Stimulated activated effector memory CD8-positive, alpha-beta T cell treated with anti-CD3 and anti-CD28 coated beads, Interleukin-12 subunit alpha, Interleukin-12 subunit beta, amount 100 ng/mL, for 72 hours (primary cell): ENCODE results near the gene TRIO.
"Not testable (repeated sequence)": the region's sequence is repeated elsewhere in the genome, so short reads cannot be mapped to it uniquely, and the experiment has no call there.

Experiments
- ATAC-seq: fragments of 150-1000 bp; cut with Tn5 transposase; 2 replicates; pipeline ENCODE4 v1.10.0; 2021
- DNase-seq, 2 donors: peaks; one replicate each; pipeline ENCODE4 v3.0.0; 2021 to 2022; ENCODE audit warnings: low spot score in 2 of 2
- H3K27ac Mint-ChIP-seq: one replicate; pipeline ENCODE4 v1.8.0; 2022; ENCODE audit warnings: mild to moderate bottlenecking, mixed read lengths
- H3K36me3 Mint-ChIP-seq: one replicate; pipeline ENCODE4 v1.8.0; 2022; ENCODE audit warnings: mild to moderate bottlenecking, mixed read lengths
- H3K4me1 Mint-ChIP-seq: one replicate; pipeline ENCODE4 v1.8.0; 2022; ENCODE audit warnings: mixed read lengths
- H3K4me3 Mint-ChIP-seq: one replicate; pipeline ENCODE4 v1.8.0; 2022; ENCODE audit warnings: mild to moderate bottlenecking, mixed read lengths
- H3K9me3 Mint-ChIP-seq: one replicate; pipeline ENCODE4 v1.8.0; 2022; ENCODE audit warnings: mixed read lengths

TRIO gene

GRCh38 chr5:14374100-14374499 lies 231.0 kb downstream of the TRIO start:
- Mint-ChIP-seq H3K27ac (no peak overlapping the region), H3K36me3 (peaks cover 11% of the 10 kb centered on the region), H3K4me1 (no peaks in the 10 kb centered on the region), H3K9me3 (no peaks in the 10 kb centered on the region), H3K4me3 (no peak overlapping the region)
- ATAC-seq (no peak), DNase-seq (no peak)

DNA sequence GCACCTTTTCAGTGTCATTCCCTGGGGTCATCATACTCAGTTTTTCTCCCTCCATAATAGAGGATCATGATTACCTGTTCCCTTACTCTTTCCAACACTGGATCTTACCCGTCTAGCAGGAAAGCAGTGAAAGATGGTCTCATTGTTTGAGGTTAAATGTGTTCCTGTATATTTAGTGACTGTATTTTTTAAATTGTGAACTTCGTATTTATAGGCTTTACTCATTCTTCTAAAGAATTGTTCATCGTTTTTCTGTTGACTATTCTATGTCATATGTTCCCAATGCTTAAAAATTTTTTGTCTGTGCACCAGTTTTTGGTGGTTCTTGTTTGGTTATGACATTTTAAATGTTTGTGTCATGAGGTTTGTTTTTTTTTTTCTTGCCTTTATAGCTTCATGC lies 233.6 kb downstream of the TRIO start:
- no peak overlapping the region for H3K4me3 Mint-ChIP-seq
- no peak overlapping the region for H3K27ac Mint-ChIP-seq
- H3K36me3 Mint-ChIP-seq, result peaks cover 6% of the 10 kb centered on the region
- DNase-seq (no peak), ATAC-seq (no peak)
- no peaks in the 10 kb centered on the region for H3K9me3 Mint-ChIP-seq
- H3K4me1 Mint-ChIP-seq, result no peaks in the 10 kb centered on the region

GRCh38 chr5:14379739-14380497 lies 236.8 kb downstream of the TRIO start:
- Mint-ChIP-seq H3K27ac (no peak overlapping the region), H3K9me3 (no peaks in the 10 kb centered on the region), H3K4me1 (peaks cover 4% of the 10 kb centered on the region), H3K36me3 (peaks cover 6% of the 10 kb centered on the region), H3K4me3 (no peak overlapping the region)
- DNase-seq, result no peak
- ATAC-seq, result no peak

DNA sequence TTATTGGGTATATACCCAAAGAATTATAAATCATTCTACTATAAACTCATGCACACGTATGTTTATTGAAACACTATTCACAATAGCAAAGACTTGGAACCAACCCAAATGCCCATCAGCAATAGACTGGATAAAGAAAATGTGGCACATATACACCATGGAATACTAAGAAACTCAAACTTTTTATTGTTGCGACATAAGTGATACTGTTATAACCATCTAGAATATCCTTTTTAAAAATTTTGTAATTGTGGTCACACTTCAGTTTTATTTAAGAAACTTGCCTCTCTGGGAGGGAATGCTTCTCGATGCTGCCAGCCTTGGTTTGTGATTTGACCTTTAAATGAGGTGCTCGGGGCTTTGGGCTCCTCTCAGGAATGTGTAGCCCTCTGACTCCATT lies 237.6 kb downstream of the TRIO start:
- Mint-ChIP-seq H3K4me3 (no peak overlapping the region), H3K4me1 (peaks cover 8% of the 10 kb centered on the region), H3K27ac (no peak overlapping the region), H3K36me3 (peaks cover 6% of the 10 kb centered on the region), H3K9me3 (no peaks in the 10 kb centered on the region)
- DNase-seq, result no peak
- no peak for ATAC-seq

- Mint-ChIP-seq H3K27ac (no peak overlapping the region), H3K36me3 (peaks cover 6% of the 10 kb centered on the region), H3K4me1 (peaks cover 8% of the 10 kb centered on the region), H3K4me3 (no peak overlapping the region), H3K9me3 (no peaks in the 10 kb centered on the region)
- ATAC-seq (no peak), DNase-seq (no peak)
Observed at GRCh38 chr5:14382640-14383039, 239.5 kb downstream of the TRIO start.

- no peak for DNase-seq
- Mint-ChIP-seq H3K27ac (no peak overlapping the region), H3K4me1 (peaks cover 8% of the 10 kb centered on the region), H3K9me3 (no peaks in the 10 kb centered on the region), H3K36me3 (peaks cover 6% of the 10 kb centered on the region), H3K4me3 (no peak overlapping the region)
- no peak for ATAC-seq
Observed at GRCh38 chr5:14383923-14384322, 240.8 kb downstream of the TRIO start.

DNA sequence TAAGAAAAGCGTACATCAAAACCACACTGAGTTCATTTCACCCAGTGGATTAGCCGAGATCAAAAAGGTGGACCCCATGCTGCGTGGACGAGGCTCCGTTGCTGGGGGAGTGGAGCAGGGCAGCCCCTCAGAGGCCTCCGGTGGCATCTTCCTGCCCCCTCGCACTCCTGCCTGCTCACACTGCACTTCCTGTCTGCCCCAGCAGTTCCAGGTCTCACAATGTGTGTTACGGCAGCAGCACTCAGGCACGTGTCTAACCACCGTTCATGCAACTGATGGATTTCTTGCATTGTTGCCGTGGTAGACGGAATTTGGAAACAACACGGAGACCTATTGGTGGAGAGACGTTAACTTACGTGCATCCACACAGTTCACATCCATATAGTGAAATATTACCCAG lies 241.9 kb downstream of the TRIO start:
- Mint-ChIP-seq H3K4me3 (no peak overlapping the region), H3K4me1 (peaks cover 8% of the 10 kb centered on the region), H3K9me3 (no peaks in the 10 kb centered on the region), H3K27ac (no peak overlapping the region), H3K36me3 (peaks cover 6% of the 10 kb centered on the region)
- ATAC-seq (no peak), DNase-seq (no peak)

DNA sequence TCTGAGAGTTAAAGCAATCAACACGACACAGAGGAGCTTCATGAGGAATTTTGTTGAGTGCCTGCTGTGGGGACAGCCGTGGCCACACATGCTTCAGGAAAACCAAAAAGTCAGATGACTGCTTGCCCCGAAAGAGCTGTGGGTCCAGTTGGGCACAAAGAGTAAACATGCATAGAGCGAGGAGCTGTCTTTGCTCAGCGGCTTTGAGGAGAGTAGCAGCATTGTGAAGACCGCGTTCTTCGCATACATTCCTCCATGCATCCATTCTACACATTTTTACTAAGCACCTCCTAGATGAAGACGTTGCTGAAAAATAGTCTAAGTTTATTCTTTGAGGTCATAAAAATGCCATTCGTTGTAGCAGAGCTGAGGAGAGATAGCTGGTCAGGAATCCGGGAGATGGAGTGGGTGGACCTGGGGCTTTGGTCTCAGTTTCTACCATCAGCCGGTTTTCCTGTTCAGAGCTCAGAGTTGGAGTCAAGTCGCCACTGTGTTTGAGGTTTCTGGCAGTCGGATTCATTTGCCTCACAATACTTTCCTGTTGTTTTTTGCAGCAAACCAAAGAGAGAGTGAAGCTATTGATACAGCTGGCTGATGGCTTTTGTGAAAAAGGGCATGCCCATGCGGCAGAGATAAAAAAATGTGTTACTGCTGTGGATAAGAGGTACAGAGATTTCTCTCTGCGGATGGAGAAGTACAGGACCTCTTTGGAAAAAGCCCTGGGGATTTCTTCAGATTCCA lies 243.9 kb downstream of the TRIO start:
- peaks cover 8% of the 10 kb centered on the region for H3K4me1 Mint-ChIP-seq
- no peaks in the 10 kb centered on the region for H3K9me3 Mint-ChIP-seq
- ATAC-seq (no peak), DNase-seq (no peak)
- H3K36me3 Mint-ChIP-seq, result no peaks in the 10 kb centered on the region
- no peak overlapping the region for H3K4me3 Mint-ChIP-seq
- no peak overlapping the region for H3K27ac Mint-ChIP-seq

DNA sequence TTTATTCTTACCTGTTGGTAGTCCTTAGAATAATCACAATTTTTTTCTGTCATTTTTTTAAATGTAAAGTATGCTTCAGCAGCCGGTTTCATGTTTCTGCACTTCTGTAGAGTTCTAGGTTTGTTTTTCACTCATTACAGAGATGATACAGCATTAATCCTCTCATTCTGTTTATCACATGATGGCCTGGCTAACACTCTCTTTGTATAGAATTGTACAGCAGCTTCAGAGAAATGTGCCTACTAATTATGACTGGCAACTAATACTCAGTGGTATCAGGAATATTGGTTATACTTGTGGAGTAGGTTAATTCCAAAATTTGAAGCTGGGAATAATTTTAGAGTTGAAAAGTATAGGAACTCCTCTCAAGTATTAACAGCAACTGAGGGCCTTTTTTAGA lies 245.6 kb downstream of the TRIO start:
- Mint-ChIP-seq H3K36me3 (no peaks in the 10 kb centered on the region), H3K4me3 (no peak overlapping the region), H3K27ac (no peak overlapping the region)

DNA sequence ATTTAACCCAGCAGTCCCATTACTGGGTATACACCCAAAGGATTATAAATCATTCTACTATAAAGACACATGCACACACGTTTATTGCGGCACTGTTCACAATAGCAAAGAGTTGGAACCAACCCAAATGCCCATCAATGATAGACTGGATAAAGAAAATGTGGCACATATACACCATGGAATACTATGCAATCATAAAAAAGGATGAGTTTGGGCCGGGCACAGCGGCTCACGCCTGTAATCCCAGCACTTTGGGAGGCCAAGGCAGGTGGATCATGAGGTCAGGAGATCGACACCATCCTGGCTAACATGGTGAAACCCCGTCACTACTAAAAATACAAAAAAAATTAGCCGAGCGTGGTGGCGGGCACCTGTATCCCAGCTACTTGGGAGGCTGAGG lies 249.4 kb downstream of the TRIO start:
- not testable (repeated sequence) for H3K36me3 Mint-ChIP-seq, H3K4me1 Mint-ChIP-seq

More for the DNA sequence above, 245.6 kb downstream of the TRIO start:
- Mint-ChIP-seq H3K4me1 (peaks cover 8% of the 10 kb centered on the region), H3K9me3 (no peaks in the 10 kb centered on the region)
- DNase-seq (no peak), ATAC-seq (no peak)

GRCh38 chr5:14394365-14394764 lies 251.2 kb downstream of the TRIO start:
- no peaks in the 10 kb centered on the region for H3K36me3 Mint-ChIP-seq

More for the DNA sequence above, 249.4 kb downstream of the TRIO start:
- not testable (repeated sequence) for H3K27ac Mint-ChIP-seq, H3K9me3 Mint-ChIP-seq, DNase-seq, H3K4me3 Mint-ChIP-seq, ATAC-seq

DNA sequence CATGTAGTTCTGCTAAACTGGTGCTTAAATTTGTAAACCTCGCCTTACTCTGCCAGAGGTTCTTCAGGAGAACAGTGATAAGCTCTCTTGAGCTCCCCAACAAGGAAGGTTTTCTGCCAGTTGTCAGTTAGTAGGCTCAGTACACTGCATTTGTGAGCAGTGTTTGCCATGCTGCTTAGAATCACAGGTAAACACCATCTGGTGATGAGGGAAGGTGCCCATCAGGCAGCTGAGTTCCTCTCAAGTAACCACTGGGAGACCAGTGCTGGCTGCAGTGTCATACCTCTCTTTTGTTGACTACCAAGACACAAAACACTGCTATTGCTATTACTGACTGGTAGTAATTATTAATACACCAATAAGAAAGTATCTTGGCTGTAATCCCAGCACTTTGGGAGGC lies 252.3 kb downstream of the TRIO start:
- H3K9me3 Mint-ChIP-seq, result no peaks in the 10 kb centered on the region
- H3K36me3 Mint-ChIP-seq, result no peaks in the 10 kb centered on the region

More at GRCh38 chr5:14394365-14394764, 251.2 kb downstream of the TRIO start:
- H3K4me1 Mint-ChIP-seq, result no peaks in the 10 kb centered on the region
- H3K9me3 Mint-ChIP-seq, result no peaks in the 10 kb centered on the region
- H3K27ac Mint-ChIP-seq, result no peak overlapping the region
- no peak overlapping the region for H3K4me3 Mint-ChIP-seq
- ATAC-seq, result no peak
- no peak for DNase-seq

DNA sequence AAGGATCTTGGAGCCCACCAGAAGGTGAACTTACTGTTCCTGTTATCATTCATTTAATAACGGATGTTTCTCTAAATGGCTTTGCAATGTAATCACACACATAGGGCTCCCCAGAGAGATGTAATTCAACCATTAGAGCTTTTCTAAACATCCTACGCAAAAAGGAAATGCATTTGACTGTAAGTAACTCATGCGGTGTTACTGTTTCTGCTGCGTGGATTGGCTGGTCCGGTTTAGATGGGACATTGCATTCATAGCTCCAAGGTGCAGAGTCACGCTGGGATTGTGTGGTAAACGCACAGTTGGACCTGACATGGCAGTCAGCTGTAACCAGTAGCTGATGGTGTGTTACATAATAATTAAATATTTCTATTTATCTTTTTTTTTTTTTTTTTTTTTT lies 252.9 kb downstream of the TRIO start:
- no peaks in the 10 kb centered on the region for H3K36me3 Mint-ChIP-seq
- no peak overlapping the region for H3K4me3 Mint-ChIP-seq

More for the DNA sequence above, 252.3 kb downstream of the TRIO start:
- Mint-ChIP-seq H3K4me1 (no peaks in the 10 kb centered on the region), H3K27ac (no peak overlapping the region), H3K4me3 (no peak overlapping the region)
- ATAC-seq, result no peak
- DNase-seq, result no peak

DNA sequence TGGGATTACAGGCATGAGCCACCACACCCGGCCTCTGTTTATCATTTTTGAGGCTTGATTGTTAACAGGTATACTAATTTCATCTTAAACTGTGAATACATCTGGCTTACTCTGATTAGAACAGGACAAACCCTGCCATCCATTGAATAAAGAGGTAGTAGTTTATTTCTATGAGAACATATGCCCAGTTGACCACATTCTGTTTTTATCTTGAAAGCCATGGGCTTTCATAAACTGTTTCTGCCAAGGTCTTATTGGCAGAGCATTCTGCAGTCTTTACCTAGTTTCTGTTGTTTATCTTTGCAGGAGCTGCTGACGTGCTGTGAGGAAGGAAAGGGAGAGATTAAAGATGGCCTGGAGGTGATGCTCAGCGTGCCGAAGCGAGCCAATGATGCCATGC lies 253.6 kb downstream of the TRIO start:
- Mint-ChIP-seq H3K4me1 (no peaks in the 10 kb centered on the region), H3K36me3 (no peaks in the 10 kb centered on the region), H3K9me3 (no peaks in the 10 kb centered on the region), H3K4me3 (no peak overlapping the region), H3K27ac (no peak overlapping the region)
- no peak for DNase-seq
- no peak for ATAC-seq

More for the DNA sequence above, 252.9 kb downstream of the TRIO start:
- no peak for DNase-seq
- Mint-ChIP-seq H3K9me3 (no peaks in the 10 kb centered on the region), H3K27ac (no peak overlapping the region), H3K4me1 (no peaks in the 10 kb centered on the region)
- ATAC-seq, result no peak

DNA sequence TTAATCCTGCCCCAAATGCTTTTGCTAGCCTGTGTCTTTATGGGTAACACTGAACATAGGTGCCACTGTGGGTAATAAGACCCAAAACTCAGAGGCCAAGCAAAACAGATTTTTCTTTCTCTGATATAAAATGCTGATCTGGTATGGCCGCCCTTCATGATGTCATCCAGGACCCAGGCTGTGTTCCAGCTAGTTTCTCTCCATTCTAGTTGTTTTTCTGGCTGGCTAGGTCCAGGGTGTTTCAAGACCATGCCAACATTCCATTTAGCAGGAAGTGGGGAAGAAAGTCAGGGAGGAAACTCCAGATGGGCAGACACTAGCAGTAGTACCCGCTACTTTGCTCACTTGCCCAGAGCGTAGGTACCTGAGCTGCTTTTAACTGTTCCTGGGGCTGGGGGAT lies 254.6 kb downstream of the TRIO start:
- ATAC-seq (no peak), DNase-seq (no peak)
- H3K9me3 Mint-ChIP-seq, result peaks cover 6% of the 10 kb centered on the region
- H3K27ac Mint-ChIP-seq, result no peak overlapping the region
- H3K36me3 Mint-ChIP-seq, result peaks cover 8% of the 10 kb centered on the region
- H3K4me3 Mint-ChIP-seq, result no peak overlapping the region
- H3K4me1 Mint-ChIP-seq, result peaks cover 7% of the 10 kb centered on the region

DNA sequence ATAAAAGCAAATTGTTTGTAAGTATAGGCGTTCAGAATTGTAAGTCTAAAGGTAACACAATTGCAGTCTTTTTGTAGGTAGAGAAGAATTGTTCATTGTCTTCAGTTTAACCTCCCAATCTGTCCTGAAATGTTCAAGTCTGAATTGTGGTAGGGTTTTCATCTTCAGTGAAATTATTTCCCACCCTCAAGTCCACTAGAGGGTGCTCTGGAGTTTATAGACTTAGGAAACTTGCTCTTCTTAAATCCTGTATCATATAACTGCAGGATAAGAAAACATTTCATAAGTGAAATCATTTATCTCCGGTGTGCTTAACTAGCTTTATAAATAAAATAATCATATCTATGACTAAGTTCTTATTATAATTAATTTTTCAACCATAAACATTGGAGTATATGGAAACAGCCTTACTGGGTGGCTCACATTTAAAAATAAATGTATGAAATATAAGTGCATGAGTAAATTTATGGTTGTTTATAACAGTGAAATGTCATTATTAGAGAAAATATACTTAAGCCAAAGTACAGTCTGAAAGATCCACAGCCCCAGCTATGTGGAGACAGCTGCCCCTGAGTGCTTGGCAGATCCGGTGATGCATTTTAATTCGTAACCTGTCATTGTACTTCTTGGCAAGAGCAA lies 256.0 kb downstream of the TRIO start:
- Mint-ChIP-seq H3K9me3 (peaks cover 7% of the 10 kb centered on the region), H3K4me1 (peaks cover 10% of the 10 kb centered on the region), H3K4me3 (no peak overlapping the region), H3K36me3 (peaks cover 17% of the 10 kb centered on the region), H3K27ac (no peak overlapping the region)
- no peak for DNase-seq
- no peak for ATAC-seq
